GM21360 (cell line): ENCODE results near the gene SEBOX.
A peak's percentile ranks its signal among the peaks of the same experiment; 100 is the strongest.
"Not testable (repeated sequence)": the region's sequence is repeated elsewhere in the genome, so short reads cannot be mapped to it uniquely, and the experiment has no call there.

Experiments used
- ATAC-seq: cut with Tn5 transposase; IDR thresholded peaks from one replicate; pipeline ENCODE4 v1.9.1; 2021; ENCODE audit warnings: mild to moderate bottlenecking, moderate library complexity; ENCODE audit not compliant: unreplicated experiment

SEBOX gene

DNA sequence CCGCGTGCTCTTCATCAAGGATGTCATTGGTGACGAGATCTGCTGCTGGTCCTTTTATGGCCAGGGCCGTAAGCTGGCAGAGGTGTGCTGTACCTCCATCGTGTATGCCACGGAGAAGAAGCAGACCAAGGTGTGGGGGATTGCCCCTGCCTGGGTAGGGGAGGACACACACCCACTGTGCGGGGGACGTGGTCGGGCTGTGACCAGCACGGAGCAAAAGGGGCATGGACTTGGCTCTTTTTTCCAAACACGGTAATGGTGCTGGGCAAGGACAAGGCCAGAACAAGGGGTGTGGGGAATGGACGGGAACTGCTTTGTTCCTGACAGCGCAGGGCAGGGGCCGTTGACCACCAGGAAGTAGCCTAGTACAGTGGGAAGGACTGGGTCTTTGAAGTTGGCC is 22.7 kb downstream of the SEBOX start:
- ATAC-seq: no peak

GRCh38 chr17:28341516-28341915 is 23.5 kb downstream of the SEBOX start:
- no peak for ATAC-seq

DNA sequence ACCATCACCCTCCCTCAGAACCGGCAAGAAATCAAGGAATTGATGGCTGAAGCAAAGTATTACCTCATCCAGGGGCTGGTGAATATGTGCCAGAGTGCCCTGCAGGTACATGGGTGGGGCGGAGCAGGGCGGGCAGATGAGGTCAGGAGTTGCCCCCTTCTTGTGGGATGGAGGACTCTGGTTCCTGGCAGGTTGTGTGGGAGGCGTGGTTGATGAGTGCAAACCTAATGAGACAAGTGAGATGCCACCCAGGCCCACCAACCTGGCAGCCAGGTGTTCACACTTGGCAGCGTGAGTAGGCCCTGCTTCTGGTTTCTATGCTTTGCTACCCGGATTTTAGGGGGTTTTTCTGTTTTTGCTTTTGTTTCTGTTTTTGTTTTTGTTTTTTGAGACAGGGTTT is 24.6 kb downstream of the SEBOX start:
- ATAC-seq: no peak

- ATAC-seq: no peak
Measured at GRCh38 chr17:28339431-28339830, 25.6 kb downstream of the SEBOX start.

- not testable (repeated sequence) for ATAC-seq
Measured at GRCh38 chr17:28338769-28339212, 26.2 kb downstream of the SEBOX start.

DNA sequence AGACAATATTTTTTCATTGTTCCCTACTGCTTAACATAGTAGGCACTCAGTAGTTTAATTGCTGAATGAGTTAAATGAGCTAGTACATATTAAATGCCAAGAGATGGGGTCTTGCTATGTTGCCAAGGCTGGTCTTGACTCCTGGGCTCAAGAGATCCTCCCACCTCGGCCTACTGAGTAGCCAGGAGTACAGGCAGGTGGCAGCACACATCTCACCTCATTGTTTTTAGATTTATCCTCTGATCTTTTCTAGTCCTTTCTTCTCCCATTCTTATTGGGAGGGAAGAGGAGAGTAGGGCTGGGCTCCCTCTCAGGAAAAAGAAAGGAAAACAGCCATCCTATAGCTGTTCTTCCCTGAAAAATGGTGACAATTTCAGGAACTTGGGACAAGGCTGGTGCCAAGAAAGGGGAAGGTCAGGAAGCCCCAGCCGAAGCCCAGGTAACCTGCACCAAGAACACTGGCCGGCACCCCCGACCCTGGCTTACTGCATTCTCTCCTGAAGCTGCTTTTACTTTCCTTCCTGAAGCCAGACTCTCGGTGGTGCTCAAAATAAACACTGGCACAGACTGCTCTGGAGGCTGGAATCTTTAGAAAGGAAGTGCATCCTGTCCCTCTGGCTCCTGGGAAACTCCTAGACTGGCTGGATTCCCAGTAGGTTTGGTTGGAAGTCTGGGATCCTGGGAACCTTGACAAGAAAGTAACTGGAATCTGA is 26.8 kb downstream of the SEBOX start:
- ATAC-seq: no peak

DNA sequence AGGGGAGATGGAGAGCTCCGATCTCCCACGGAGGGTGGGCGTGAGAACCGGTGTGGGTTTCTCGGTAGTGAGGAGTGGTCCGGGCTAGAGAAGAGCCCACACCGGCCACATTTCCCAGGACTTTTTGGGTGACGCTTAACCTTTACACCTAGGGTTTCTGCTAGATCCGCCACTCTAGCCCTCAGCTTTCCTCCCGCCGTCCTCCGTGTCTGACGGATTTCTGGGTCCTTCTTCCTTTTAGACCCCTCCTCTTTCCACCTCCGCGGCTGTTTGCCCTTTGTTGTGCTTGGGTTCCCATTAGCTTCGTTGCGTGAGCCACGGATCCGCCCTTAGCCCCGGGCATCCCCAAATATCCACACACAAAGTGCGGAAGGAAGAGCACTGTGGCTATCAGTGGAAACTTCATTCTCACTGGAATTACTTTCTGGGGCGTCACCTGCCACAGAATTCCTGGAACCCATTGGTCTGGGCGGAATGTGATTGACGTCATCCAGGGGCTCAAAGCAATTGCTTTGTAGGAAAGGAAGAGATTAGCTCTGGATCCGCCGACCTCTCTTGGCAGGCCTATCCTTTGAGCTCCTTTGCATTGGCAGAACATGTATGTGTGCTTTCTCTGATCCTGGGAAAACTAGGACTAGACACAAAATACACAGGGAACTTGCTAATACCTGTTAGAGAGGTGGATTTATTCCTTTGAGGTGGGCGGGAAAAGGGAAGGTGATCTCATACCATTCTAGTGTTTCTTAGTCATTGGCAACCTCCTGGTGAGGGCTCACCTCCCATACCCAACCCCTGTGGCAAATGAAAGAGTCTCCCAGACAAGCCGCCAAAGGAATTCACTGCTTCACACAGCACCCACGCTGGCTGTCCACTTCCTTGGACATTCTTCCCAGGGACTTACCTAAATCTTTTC is 28.8 kb downstream of the SEBOX start:
- ATAC-seq: no peak

DNA sequence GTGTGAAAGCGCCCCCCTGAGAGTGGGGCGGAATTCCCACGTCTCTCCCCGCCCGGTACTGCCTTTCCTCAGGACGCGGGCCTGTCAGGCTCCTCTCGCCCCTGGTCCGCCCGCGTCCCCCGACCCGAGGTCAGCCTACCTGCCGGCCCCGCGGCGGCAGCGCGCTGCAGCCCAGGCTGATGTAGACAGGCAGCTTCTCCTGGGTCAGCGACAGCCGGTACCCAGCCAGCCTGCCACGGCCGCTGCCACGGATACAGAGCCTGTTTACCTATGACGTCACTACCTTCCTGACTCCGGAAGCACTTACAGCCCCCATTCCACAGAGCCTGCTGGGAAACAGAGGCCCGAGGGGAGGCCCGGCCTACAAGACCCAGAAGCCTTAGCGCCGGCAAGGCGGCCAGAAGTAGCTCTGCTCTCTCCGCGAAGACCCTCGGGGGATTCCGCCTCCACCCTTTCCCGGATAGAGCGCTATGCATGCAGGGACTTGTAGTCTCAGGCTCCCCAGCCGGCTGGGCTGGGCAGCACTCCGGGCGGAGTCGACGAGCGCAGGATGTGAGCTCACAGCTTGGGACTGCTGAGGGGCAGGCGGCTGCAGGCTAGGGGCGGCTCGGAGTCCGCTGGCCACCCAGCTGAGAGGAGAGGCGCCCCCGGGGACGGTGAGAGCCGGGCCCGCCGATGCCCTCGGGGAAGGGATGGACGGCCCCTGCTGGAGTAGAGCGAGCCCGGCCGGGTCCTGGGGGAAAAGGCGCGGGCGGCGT is 29.6 kb downstream of the SEBOX start, which contains the start of the genes IFT20 and TNFAIP1:
TSS of gene IFT20 (minus strand) at position 272 of the 758 bp plus-strand sequence. CDS start 3,487 bp downstream, outside the sequence.
TSS of gene TNFAIP1 (plus strand) at position 561 of the 758 bp plus-strand sequence. CDS start 3,761 bp downstream, outside the sequence.
- ATAC-seq: peak; percentile 94

GRCh38 chr17:28334666-28335200 is 30.3 kb downstream of the SEBOX start:
- ATAC-seq: no peak

- ATAC-seq: no peak
Measured at GRCh38 chr17:28334171-28334570, 30.8 kb downstream of the SEBOX start.

DNA sequence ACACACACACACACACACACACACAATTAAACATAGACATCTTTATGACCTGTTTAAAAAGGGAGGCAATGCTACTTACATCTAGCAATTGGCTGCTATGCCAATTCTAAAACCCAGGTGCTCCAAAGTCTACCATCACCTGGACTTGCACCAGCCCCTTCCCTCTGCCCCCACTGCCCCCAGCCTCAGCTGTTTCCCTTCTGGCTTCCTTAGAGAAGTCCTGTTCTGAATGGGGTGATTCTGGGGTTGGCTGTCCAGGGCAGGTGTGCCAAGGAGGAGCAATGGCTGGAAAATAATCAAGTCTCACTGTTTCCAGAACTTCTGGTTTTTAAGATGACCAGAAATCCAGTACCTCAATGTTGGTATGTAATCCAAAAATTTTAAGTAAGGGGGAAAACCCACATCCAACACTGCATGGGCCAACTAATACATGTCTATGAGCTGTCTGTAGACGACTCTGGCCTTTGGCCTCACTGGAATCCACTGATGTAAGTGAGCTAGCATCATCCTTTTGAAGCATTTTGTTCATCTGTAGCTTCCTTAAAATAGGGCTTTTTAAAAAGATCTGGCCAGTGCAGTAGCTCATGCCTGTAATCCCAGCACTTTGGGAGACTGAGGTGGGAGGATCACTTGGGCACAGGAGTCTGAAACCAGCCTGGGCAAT is 31.8 kb downstream of the SEBOX start:
- no peak for ATAC-seq

DNA sequence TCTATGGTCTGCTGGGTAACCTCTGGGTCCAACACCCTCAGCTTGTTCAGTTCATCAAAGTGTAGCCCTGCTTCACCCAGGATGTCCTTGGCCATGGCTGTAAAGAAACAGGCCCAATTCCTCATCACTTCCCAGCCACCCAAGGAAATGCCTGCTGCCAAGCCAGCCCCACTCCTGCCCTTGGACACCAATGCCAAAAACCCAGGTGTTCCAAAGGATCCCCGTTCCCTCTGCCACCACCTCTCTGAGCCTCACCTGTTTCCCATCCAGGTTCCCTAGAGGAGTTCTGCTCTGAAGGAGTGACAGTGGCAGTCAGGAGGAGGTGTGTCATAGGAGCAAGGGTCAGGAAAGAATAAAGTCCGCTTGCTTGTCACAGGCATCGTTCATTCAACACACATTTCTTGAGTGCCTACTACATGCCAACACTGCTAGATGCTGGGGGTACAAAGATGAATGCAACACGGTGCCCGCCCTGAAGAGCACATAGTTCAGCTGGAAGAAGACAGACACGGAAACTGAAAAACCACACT is 33.0 kb downstream of the SEBOX start:
- no peak for ATAC-seq

DNA sequence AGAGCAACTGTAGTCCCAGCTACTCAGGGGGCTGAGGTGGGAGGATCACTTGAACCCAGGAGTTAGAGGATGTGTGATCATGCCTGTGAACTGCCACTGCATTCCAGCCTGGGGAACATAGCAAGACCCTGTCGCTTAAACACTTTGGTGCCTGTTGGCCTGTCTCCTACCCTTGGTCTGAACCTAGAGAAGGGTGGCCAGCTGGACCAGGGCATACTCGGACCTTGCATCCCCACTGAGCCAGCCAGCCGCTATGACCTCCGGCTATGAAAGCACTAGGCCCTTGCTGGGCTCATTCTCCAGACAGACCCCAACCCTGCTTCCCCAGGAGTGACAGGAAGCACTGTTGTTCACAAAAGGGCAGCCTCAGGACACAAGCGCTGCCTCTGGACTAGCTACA is 34.3 kb downstream of the SEBOX start:
- ATAC-seq: no peak

DNA sequence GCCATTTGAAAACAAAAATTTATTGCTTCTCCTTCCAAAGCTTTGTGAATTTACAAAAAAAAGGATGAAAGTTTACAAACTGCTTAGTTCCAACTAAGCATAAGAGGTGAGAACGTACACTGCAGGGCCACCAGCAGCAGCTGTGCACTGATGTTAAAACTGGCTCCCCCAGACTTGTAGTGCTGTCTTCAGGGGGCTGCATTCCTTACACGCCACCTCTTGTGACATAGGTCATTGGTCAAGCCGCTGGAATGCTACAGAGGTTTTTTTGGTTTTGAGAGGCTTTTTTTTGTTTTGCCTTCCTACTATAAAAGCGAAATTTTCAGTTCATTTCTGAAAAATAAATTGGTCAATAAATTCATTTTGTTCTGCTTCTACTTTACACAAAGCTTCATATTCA is 36.7 kb downstream of the SEBOX start:
- no peak for ATAC-seq

DNA sequence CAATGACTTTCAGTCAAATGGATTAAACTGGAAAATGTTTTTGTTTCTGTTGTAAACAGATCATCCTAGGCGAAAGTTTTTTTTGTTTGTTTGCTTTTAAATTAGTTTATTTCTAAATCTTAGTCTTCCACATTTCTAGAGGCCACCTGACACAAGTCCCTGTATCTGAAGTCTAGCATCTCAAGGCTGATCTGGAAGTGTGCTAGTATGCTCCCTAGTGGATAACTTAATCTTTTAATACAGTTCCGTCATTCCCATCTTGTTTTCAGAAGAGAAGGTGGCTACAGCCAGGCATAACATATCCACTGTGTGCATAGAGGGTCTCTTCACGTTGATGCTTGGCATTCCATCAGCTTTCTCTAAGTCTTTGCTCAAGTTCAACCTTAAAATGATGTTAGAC is 37.3 kb downstream of the SEBOX start:
- no peak for ATAC-seq

DNA sequence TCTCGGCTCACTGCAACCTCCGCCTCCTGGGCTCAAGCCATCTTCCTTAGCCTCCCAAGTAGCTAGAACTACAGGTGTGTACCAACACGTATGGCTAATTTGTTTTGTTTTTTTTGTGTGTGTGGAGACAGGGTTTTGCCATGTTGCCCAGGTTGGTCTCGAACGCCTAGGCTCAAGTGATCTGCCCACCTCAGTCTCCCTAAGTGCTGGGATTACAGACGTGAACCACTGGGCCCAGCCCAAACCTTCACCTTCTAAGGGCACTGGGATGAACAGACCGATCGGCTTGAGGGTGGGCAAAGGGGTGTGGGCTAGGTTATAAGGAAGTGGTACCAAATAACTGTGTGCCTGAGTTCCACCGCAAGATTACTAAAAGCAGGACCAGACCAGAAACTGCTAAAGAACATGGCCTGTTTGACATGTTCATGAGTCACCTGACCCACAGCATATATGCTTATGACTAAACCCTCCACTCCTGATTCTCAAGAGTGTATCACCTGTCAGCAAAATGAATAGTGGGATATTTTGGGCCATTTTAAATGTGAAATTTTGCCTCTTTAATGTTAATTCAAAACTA is 37.9 kb downstream of the SEBOX start:
- ATAC-seq: no peak

DNA sequence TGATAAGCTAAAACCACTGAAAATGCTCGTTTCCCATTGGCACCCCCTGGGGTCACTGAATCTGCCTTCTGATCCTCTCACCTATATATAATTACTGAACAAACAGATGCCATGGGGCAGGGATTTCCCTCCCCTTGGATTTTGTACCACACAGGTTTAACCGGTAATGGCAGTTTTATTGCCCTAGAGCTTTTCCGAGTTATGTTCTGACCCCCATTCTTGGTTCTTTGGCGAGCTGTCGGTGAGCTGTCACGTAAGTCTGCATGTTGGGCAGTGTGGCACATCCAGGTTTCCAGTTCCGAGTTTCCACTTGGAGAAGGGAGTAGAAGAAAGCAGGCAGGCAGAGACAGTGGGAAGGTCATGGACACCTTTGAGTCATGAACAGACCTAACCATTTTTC is 38.9 kb downstream of the SEBOX start:
- ATAC-seq: no peak

- no peak for ATAC-seq
Measured at GRCh38 chr17:28325211-28325610, 39.8 kb downstream of the SEBOX start.

- no peak for ATAC-seq
Measured at GRCh38 chr17:28324781-28325180, 40.2 kb downstream of the SEBOX start.
